Psoas muscle (tissue), 8 donors: ENCODE results near the gene ZMYND8. TPM values are rescaled to one million over a fixed set of nuclear protein-coding genes. Genes with fewer than 3 reads are reported as not detected.
"Not testable (repeated sequence)": the region's sequence is repeated elsewhere in the genome, so short reads cannot be mapped to it uniquely, and the experiment has no call there.

ENCODE experiments used
- ATAC-seq, 4 donors: fragments of 200-7000 bp; cut with Tn5 transposase; one replicate each; pipeline ENCODE4 v1.9.1; 2020; ENCODE audit warnings: moderate library complexity in 3 of 4, mild to moderate bottlenecking in 2 of 4
- DNase-seq, 2 donors: peaks; one replicate each; pipeline ENCODE4 v3.0.0-alpha.2; 2020
- H3K27ac ChIP-seq: fragments of 200-600 bp; one replicate; pipeline ENCODE4 v1.8.0; 2022
- H3K27me3 ChIP-seq, 3 donors: fragments of 200-600 bp in 1 of 3; one replicate each; pipeline versions ENCODE4 v1.6.1 to v1.8.0; 2013 to 2022; ENCODE audit warnings: low read length in 2 of 3, mild to moderate bottlenecking in 2 of 3, moderate library complexity in 1 of 3; ENCODE audit not compliant: insufficient read depth in 3 of 3
- H3K36me3 ChIP-seq, 2 donors: fragments of 200-600 bp in 1 of 2; one replicate each; pipeline versions ENCODE4 v1.6.1 to v1.8.0; 2013 to 2022; ENCODE audit warnings: low read depth in 1 of 2, mild to moderate bottlenecking in 1 of 2, moderate library complexity in 1 of 2; ENCODE audit not compliant: insufficient read depth in 1 of 2
- H3K4me1 ChIP-seq: fragments of 200-600 bp; one replicate; pipeline ENCODE4 v1.8.0; 2022
- H3K4me3 ChIP-seq: fragments of 200-600 bp; one replicate; pipeline ENCODE4 v1.8.0; 2022; ENCODE audit warnings: mild to moderate bottlenecking
- H3K9me3 ChIP-seq: fragments of 200-600 bp; one replicate; pipeline ENCODE4 v1.8.0; 2022
- WGBS, 3 donors: extraction: QIAGEN DNeasy Blood & Tissue Kit; methylation state at CpG; one replicate each; pipeline versions ENCODE4 v1.1.6 to v1.1.7; 2013; 5-methylcytosine and 5-hydroxymethylcytosine counted together
- intact Hi-C, 2 donors: fragments of 100-400 bp; cut with DNase I; formaldehyde crosslinking; loops; one replicate each; pipeline versions ENCODE4 v1.11.0 to v1.14.2; 2022
- polyA plus RNA-seq, 3 donors: library from polyadenylated mRNA; stranded (reverse); fragments of 200-250 nt; gene quantifications; one replicate each; pipeline ENCODE4 v1.2.3, GENCODE V29; 2013
- total RNA-seq, 4 donors: library from RNA; stranded (reverse); fragmentation: NEBNext Ultra II Directional in 2 of 4; extraction: Animal tissue kit (Norgen Biotek cat#: 25700) in 2 of 4; gene quantifications; one replicate each; pipeline versions ENCODE4 v1.2.1 to v1.2.4, GENCODE V29; 2021 to 2023
- TF ChIP-seq, protein P1 (sequence below): fragments of 200-600 bp; IDR thresholded peaks from one replicate; pipeline ENCODE4 v1.8.0; 2022; ENCODE audit warnings: antibody characterized with exemption
- donor health status: healthy with polysubstance abuse.
- donor health status: DM: no; HTN: no; CAD: no; lungs with moderate emphysema.
- donor health status: Bipolar disorder and iron deficiency.
- donor health status: healthy.
- donor health status: DM: yes; HTN: yes; CAD: no.
- donor health status: DM: no; HTN: no; CAD: no.
- donor health status: DM: no; HTN: no; CAD: no.
- donor health status: DM: yes; HTN: yes; CAD: no.

ZMYND8 gene
- total and polyA plus RNA-seq, 7 donors = 4.7 to 42.9 (median 17.7) TPM

GRCh38 chr20:47290008-47290407, 66.5 kb downstream of the ZMYND8 start:
- peaks cover 6 to 94% of the 10 kb centered on the region in 2 donors for H3K36me3 ChIP-seq
- H3K27ac ChIP-seq = no peak overlapping the region
- no peak overlapping the region for H3K4me3 ChIP-seq
- WGBS, 3 donors = 93 to 98% (median 96%) methylated on average over 3 of the region's 3 CpGs
- TF ChIP-seq, protein P1, sequence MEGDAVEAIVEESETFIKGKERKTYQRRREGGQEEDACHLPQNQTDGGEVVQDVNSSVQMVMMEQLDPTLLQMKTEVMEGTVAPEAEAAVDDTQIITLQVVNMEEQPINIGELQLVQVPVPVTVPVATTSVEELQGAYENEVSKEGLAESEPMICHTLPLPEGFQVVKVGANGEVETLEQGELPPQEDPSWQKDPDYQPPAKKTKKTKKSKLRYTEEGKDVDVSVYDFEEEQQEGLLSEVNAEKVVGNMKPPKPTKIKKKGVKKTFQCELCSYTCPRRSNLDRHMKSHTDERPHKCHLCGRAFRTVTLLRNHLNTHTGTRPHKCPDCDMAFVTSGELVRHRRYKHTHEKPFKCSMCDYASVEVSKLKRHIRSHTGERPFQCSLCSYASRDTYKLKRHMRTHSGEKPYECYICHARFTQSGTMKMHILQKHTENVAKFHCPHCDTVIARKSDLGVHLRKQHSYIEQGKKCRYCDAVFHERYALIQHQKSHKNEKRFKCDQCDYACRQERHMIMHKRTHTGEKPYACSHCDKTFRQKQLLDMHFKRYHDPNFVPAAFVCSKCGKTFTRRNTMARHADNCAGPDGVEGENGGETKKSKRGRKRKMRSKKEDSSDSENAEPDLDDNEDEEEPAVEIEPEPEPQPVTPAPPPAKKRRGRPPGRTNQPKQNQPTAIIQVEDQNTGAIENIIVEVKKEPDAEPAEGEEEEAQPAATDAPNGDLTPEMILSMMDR = no peak
- DNase-seq = no peak
- no peaks in the 10 kb centered on the region for H3K27me3 ChIP-seq
- intact Hi-C loops = no loop called here
- no peaks in the 10 kb centered on the region for H3K9me3 ChIP-seq
- H3K4me1 ChIP-seq = peaks cover 2% of the 10 kb centered on the region
- no peak for ATAC-seq

DNA sequence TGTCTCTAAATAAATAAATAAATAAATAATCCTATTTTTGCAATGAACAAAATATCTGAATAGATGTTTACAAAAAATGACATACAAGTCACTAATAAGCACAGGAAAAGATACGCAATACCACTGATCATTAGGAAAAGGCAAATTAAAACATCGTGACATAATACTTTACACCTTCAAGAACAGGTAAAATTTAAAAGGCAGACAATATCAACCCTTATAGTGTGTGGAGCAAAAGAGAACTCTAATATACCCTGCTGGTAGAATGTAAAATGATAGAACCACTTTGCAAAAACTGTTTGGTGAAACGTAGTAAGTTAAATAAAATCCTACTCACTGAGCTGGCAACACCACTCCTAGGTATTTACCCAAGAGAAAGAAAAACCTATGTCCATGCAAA, 67.4 kb downstream of the ZMYND8 start:
- Histone ChIP-seq H3K27me3 (no peaks in the 10 kb centered on the region), H3K27ac (no peak overlapping the region), H3K9me3 (no peaks in the 10 kb centered on the region), H3K4me1 (no peaks in the 10 kb centered on the region), H3K4me3 (no peak overlapping the region), H3K36me3 (peaks cover 6 to 95% of the 10 kb centered on the region in 2 donors)
- intact Hi-C loops = no loop called here
- no peak for DNase-seq
- no peak for ATAC-seq
- 91 to 93% (median 93%) methylated on average over 3 of the region's 3 CpGs for WGBS, 3 donors
- TF ChIP-seq, protein P1 = no peak

GRCh38 chr20:47288530-47288929, 68.0 kb downstream of the ZMYND8 start:
- H3K27ac ChIP-seq, intact Hi-C loops, H3K4me3 ChIP-seq, DNase-seq, H3K9me3 ChIP-seq, ATAC-seq, H3K27me3 ChIP-seq, H3K4me1 ChIP-seq: not testable (repeated sequence)
- 97 to 100% (median 98%) methylated on average over 8 of the region's 8 CpGs for WGBS, 3 donors
- peaks cover 7 to 95% of the 10 kb centered on the region in 2 donors for H3K36me3 ChIP-seq

DNA sequence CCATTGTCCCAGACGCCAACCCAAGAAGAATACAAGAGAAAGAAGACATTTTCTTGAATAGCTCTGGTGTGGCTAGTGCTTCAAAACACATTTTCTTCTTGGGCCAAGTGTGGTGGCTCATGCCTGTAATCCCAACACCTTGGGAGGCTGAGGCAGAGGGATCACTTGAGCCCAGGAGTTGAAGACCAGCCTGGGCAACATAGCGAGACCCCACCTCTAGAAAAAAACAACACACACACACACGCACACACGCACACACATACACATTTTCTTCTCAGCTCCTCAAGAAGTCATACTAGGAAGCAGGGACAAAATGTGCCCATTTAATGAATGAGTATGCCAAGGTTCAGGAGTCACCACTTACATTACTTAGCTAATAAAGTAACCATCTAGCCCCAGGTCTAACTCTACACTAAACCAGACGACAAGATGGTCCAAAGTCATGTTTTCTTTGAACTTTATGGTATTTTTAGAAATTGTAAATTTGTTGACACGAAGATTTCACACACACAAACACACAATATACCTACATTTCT, 68.8 kb downstream of the ZMYND8 start:
- Histone ChIP-seq H3K27ac (no peak overlapping the region), H3K4me1 (no peaks in the 10 kb centered on the region), H3K27me3 (no peaks in the 10 kb centered on the region), H3K9me3 (no peaks in the 10 kb centered on the region), H3K36me3 (peaks cover 13 to 98% of the 10 kb centered on the region in 2 donors), H3K4me3 (no peak overlapping the region)
- TF ChIP-seq, protein P1 = no peak
- 94 to 97% (median 96%) methylated on average over 6 of the region's 6 CpGs for WGBS, 3 donors
- no peak for DNase-seq
- intact Hi-C loops = no loop called here
- ATAC-seq = no peak

DNA sequence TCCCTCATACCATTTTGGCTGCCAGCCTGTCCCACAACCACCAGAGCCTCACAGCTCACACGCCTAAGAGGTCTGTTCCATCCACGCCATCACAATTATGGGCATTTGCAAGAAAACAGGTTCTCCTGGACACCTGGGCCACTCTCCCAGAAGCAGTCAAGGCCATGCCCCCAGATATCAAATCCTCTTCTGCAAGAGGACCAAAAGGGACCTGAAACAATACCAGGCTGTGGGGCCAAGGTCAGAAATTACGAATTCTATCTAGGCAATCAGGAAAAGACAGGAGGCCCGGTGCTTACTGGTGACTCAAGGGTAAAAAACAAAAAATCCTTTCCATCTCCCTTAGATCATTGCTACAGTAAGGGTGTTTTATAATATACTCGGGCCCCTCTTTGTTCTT, 69.8 kb downstream of the ZMYND8 start:
- intact Hi-C loops = no loop called here
- H3K4me3 ChIP-seq = no peak overlapping the region
- no peak for ATAC-seq
- no peaks in the 10 kb centered on the region for H3K9me3 ChIP-seq
- H3K27me3 ChIP-seq = no peaks in the 10 kb centered on the region
- TF ChIP-seq, protein P1 = no peak
- peaks cover 12 to 98% of the 10 kb centered on the region in 2 donors for H3K36me3 ChIP-seq
- no peak overlapping the region for H3K27ac ChIP-seq
- 91 to 95% (median 93%) methylated on average over 5 of the region's 5 CpGs for WGBS, 3 donors
- DNase-seq = no peak
- no peaks in the 10 kb centered on the region for H3K4me1 ChIP-seq
